ENCODE data around the gene ALDOC. TPM values are rescaled to one million over a fixed set of nuclear protein-coding genes. Genes with fewer than 3 reads are reported as not detected.

Gene ALDOC
- total RNA-seq, 1 experiment from 2014 or later, result 53.2 TPM

- Mint-ChIP-seq H3K27ac (no peak overlapping the region), H3K4me1 (no peaks in the 10 kb centered on the region), H3K9me3 (no peaks in the 10 kb centered on the region), H3K4me3 (no peak overlapping the region), H3K36me3 (ENCODE audit: insufficient read depth in 1 of 3, low read depth in 3 of 3) (peaks cover 54 to 90% (median 82%) of the 10 kb centered on the region in 3 experiments; a peak in 6 of 7 replicates), H3K27me3 (ENCODE audit: low read depth) (no peaks in the 10 kb centered on the region; the same call in 1 of the 2 replicates)
- Histone ChIP-seq H3K23me2 (ENCODE audit: insufficient read length, low read depth, low read length, poor library complexity, severe bottlenecking) (no peaks in the 10 kb centered on the region), H2BK20ac (ENCODE audit: low read depth, low read length, poor library complexity, severe bottlenecking) (no peak overlapping the region), H3K4me2 (ENCODE audit: insufficient read depth, insufficient read length, low read length) (no peak overlapping the region), H3K9ac (ENCODE audit: extremely low read depth, insufficient read length, low read length) (no peak overlapping the region), H2BK5ac (ENCODE audit: insufficient read length, low read length) (no peak overlapping the region), H3K14ac (ENCODE audit: insufficient read depth, low read length) (no peak overlapping the region), H2BK120ac (ENCODE audit: low read depth, low read length, poor library complexity, severe bottlenecking) (no peak overlapping the region), H4K8ac (replicated peaks; ENCODE audit: insufficient read length, low read depth, low read length) (no peak overlapping the region), H3K23ac (ENCODE audit: insufficient read length, low read depth, low read length) (no peak overlapping the region), H3K27me3 (ENCODE audit: insufficient read depth, low read length) (no peaks in the 10 kb centered on the region), H2AFZ (ENCODE audit: low read length) (no peak overlapping the region), H3K56ac (ENCODE audit: insufficient read length, low read depth, low read length) (no peak overlapping the region), H2BK15ac (ENCODE audit: low read depth, low read length) (no peak overlapping the region), H3K4ac (ENCODE audit: low read depth, low read length) (no peak overlapping the region), H3K9me3 (ENCODE audit: control insufficient read depth, low read depth, low read length) (no peaks in the 10 kb centered on the region), H3K27ac (ENCODE audit: insufficient read length, low read depth, low read length) (no peak overlapping the region), H4K20me1 (ENCODE audit: control insufficient read depth, insufficient read depth, insufficient read length) (no peaks in the 10 kb centered on the region), H2BK12ac (ENCODE audit: insufficient read length, low read depth, low read length) (no peak overlapping the region), H2AK5ac (ENCODE audit: insufficient read length, low read length) (no peak overlapping the region), H3K79me2 (ENCODE audit: insufficient read depth, low read length) (no peaks in the 10 kb centered on the region), H3K4me1 (ENCODE audit: insufficient read depth, low read length) (no peaks in the 10 kb centered on the region), H3K79me1 (ENCODE audit: insufficient read depth, low read depth, low read length, poor library complexity, severe bottlenecking) (no peaks in the 10 kb centered on the region), H4K5ac (ENCODE audit: insufficient read length, low read depth, low read length) (no peak overlapping the region), H3K18ac (ENCODE audit: insufficient read length, low read depth, low read length) (no peak overlapping the region), H4K91ac (ENCODE audit: insufficient read length, low read depth, low read length) (no peak overlapping the region), H3T11ph (ENCODE audit: low read length) (no peak overlapping the region)
- TF ChIP-seq CTCF (conservative IDR thresholded peaks at IDR 0.05), result no peak
- DNase-seq, result no peak
- WGBS (ENCODE audit: extremely low coverage, insufficient read length, low lambda C conversion rate), result no CpG with 5 or more reads among the region's 4 CpGs
Measured at GRCh38 chr17:28623696-28624095, 47.0 kb upstream of the ALDOC start.

Measured in H9 (cell line).